G401.6 (cell line): Measurements from ENCODE around the gene LEF1.

Experiments
- FAIRE-seq: peaks from 2 replicates; lab custom pipeline; 2012; peaks lifted over from hg19 to GRCh38; lab: Jason Lieb, UNC

The LEF1 gene

GRCh38 chr4:108109997-108110416 lies 58.7 kb downstream of the LEF1 start:
- FAIRE-seq, result no peak

GRCh38 chr4:108109111-108109510 lies 59.6 kb downstream of the LEF1 start:
- no peak for FAIRE-seq

GRCh38 chr4:108107729-108108382 lies 60.9 kb downstream of the LEF1 start:
- FAIRE-seq, result no peak

GRCh38 chr4:108107101-108107500 lies 61.6 kb downstream of the LEF1 start:
- FAIRE-seq, result no peak

- no peak for FAIRE-seq
Observed at GRCh38 chr4:108106186-108106585, 62.5 kb downstream of the LEF1 start.

GRCh38 chr4:108103099-108103862 lies 65.5 kb downstream of the LEF1 start:
- FAIRE-seq, result no peak

GRCh38 chr4:108100827-108101226 lies 67.9 kb downstream of the LEF1 start:
- FAIRE-seq, result no peak

- FAIRE-seq, result no peak
Observed at GRCh38 chr4:108099838-108100237, 68.9 kb downstream of the LEF1 start.

GRCh38 chr4:108097990-108098553 lies 70.7 kb downstream of the LEF1 start:
- FAIRE-seq, result no peak

GRCh38 chr4:108094923-108095482 lies 73.7 kb downstream of the LEF1 start:
- no peak for FAIRE-seq

GRCh38 chr4:108094131-108094530 lies 74.6 kb downstream of the LEF1 start:
- no peak for FAIRE-seq

GRCh38 chr4:108092288-108092687 lies 76.4 kb downstream of the LEF1 start:
- no peak for FAIRE-seq

GRCh38 chr4:108087293-108087967 lies 81.3 kb downstream of the LEF1 start:
- FAIRE-seq, result no peak

GRCh38 chr4:108081256-108081655 lies 87.5 kb downstream of the LEF1 start:
- FAIRE-seq, result no peak

- FAIRE-seq, result no peak
Observed at GRCh38 chr4:108080747-108081146, 88.0 kb downstream of the LEF1 start.

- FAIRE-seq, result no peak
Observed at GRCh38 chr4:108078024-108078733, 90.6 kb downstream of the LEF1 start.

GRCh38 chr4:108072300-108072699 lies 96.4 kb downstream of the LEF1 start:
- no peak for FAIRE-seq

- FAIRE-seq, result no peak
Observed at GRCh38 chr4:108070775-108071174, 98.0 kb downstream of the LEF1 start.

GRCh38 chr4:108068442-108068841 lies 100.3 kb downstream of the LEF1 start:
- FAIRE-seq, result no peak

- no peak for FAIRE-seq
Observed at GRCh38 chr4:108060686-108061321, 107.9 kb downstream of the LEF1 start.

GRCh38 chr4:108060164-108060563 lies 108.6 kb downstream of the LEF1 start:
- no peak for FAIRE-seq
